ENCODE data around the gene THOC6. TPM values are rescaled to one million over a fixed set of nuclear protein-coding genes. Genes with fewer than 3 reads are reported as not detected.
A peak's percentile ranks its signal among the peaks of the same experiment; 100 is the strongest.

The THOC6 gene
- total and polyA plus RNA-seq, 9 of the 15 experiments (the other 6 are each of a cell fraction or from before 2014, with no cell fraction given) = 2.5 to 65.4 (median 42.3) TPM

DNA sequence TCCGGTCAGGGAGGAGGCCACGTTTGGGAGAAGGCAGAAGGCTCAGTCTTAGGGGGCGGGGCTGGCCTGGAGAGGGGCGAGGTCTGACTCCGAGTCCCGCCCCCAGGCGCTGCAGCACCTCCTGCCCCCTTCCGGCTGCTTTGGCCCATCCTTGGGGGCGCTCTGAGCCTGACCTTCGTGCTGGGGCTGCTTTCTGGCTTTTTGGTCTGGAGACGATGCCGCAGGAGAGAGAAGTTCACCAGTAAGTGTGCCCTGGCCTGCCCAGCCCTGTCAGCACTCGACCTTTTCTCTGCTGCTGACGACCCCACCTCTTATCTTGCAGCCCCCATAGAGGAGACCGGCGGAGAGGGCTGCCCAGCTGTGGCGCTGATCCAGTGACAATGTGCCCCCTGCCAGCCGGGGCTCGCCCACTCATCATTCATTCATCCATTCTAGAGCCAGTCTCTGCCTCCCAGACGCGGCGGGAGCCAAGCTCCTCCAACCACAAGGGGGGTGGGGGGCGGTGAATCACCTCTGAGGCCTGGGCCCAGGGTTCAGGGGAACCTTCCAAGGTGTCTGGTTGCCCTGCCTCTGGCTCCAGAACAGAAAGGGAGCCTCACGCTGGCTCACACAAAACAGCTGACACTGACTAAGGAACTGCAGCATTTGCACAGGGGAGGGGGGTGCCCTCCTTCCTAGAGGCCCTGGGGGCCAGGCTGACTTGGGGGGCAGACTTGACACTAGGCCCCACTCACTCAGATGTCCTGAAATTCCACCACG lies 2.2 kb upstream of the THOC6 start (continued):
- TF ChIP-seq, protein P1, sequence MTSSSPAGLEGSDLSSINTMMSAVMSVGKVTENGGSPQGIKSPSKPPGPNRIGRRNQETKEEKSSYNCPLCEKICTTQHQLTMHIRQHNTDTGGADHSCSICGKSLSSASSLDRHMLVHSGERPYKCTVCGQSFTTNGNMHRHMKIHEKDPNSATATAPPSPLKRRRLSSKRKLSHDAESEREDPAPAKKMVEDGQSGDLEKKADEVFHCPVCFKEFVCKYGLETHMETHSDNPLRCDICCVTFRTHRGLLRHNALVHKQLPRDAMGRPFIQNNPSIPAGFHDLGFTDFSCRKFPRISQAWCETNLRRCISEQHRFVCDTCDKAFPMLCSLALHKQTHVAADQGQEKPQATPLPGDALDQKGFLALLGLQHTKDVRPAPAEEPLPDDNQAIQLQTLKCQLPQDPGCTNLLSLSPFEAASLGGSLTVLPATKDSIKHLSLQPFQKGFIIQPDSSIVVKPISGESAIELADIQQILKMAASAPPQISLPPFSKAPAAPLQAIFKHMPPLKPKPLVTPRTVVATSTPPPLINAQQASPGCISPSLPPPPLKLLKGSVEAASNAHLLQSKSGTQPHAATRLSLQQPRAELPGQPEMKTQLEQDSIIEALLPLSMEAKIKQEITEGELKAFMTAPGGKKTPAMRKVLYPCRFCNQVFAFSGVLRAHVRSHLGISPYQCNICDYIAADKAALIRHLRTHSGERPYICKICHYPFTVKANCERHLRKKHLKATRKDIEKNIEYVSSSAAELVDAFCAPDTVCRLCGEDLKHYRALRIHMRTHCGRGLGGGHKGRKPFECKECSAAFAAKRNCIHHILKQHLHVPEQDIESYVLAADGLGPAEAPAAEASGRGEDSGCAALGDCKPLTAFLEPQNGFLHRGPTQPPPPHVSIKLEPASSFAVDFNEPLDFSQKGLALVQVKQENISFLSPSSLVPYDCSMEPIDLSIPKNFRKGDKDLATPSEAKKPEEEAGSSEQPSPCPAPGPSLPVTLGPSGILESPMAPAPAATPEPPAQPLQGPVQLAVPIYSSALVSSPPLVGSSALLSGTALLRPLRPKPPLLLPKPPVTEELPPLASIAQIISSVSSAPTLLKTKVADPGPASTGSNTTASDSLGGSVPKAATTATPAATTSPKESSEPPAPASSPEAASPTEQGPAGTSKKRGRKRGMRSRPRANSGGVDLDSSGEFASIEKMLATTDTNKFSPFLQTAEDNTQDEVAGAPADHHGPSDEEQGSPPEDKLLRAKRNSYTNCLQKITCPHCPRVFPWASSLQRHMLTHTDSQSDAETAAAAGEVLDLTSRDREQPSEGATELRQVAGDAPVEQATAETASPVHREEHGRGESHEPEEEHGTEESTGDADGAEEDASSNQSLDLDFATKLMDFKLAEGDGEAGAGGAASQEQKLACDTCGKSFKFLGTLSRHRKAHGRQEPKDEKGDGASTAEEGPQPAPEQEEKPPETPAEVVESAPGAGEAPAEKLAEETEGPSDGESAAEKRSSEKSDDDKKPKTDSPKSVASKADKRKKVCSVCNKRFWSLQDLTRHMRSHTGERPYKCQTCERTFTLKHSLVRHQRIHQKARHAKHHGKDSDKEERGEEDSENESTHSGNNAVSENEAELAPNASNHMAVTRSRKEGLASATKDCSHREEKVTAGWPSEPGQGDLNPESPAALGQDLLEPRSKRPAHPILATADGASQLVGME (CRISPR knock-in tag; IDR thresholded peaks at IDR 0.05) = no peak
- TF ChIP-seq SREBF2 (CRISPR knock-in tag; IDR thresholded peaks at IDR 0.05) (no peak), JUND (IDR thresholded peaks at IDR 0.05; ENCODE audit: borderline replicate concordance, low read depth, low read length) (peak; percentile 43; the same call in 1 of the 2 replicates), JUND (tag; IDR thresholded peaks at IDR 0.05; ENCODE audit: borderline replicate concordance, low read depth, low read length) (no peak), HDAC2 (IDR thresholded peaks at IDR 0.05) (0 out of 2 replicates have a peak, but pooled peaks have one; percentile 29), ZFX (CRISPR knock-in tag; IDR thresholded peaks at IDR 0.05) (peak; percentile 38), ZC3H11A (IDR thresholded peaks at IDR 0.05; ENCODE audit: low read depth, low read length) (no peak), MCM3 (IDR thresholded peaks at IDR 0.05) (no peak), ZNF24 (IDR thresholded peaks at IDR 0.05) (0 out of 2 replicates have a peak, but pooled peaks have one; percentile 11), PHB (CRISPR knock-in tag; IDR thresholded peaks at IDR 0.05) (no peak)
- TF ChIP-seq, protein P2, sequence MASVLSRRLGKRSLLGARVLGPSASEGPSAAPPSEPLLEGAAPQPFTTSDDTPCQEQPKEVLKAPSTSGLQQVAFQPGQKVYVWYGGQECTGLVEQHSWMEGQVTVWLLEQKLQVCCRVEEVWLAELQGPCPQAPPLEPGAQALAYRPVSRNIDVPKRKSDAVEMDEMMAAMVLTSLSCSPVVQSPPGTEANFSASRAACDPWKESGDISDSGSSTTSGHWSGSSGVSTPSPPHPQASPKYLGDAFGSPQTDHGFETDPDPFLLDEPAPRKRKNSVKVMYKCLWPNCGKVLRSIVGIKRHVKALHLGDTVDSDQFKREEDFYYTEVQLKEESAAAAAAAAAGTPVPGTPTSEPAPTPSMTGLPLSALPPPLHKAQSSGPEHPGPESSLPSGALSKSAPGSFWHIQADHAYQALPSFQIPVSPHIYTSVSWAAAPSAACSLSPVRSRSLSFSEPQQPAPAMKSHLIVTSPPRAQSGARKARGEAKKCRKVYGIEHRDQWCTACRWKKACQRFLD (CRISPR knock-in tag; IDR thresholded peaks at IDR 0.05) = no peak
- TF ChIP-seq, protein P3, sequence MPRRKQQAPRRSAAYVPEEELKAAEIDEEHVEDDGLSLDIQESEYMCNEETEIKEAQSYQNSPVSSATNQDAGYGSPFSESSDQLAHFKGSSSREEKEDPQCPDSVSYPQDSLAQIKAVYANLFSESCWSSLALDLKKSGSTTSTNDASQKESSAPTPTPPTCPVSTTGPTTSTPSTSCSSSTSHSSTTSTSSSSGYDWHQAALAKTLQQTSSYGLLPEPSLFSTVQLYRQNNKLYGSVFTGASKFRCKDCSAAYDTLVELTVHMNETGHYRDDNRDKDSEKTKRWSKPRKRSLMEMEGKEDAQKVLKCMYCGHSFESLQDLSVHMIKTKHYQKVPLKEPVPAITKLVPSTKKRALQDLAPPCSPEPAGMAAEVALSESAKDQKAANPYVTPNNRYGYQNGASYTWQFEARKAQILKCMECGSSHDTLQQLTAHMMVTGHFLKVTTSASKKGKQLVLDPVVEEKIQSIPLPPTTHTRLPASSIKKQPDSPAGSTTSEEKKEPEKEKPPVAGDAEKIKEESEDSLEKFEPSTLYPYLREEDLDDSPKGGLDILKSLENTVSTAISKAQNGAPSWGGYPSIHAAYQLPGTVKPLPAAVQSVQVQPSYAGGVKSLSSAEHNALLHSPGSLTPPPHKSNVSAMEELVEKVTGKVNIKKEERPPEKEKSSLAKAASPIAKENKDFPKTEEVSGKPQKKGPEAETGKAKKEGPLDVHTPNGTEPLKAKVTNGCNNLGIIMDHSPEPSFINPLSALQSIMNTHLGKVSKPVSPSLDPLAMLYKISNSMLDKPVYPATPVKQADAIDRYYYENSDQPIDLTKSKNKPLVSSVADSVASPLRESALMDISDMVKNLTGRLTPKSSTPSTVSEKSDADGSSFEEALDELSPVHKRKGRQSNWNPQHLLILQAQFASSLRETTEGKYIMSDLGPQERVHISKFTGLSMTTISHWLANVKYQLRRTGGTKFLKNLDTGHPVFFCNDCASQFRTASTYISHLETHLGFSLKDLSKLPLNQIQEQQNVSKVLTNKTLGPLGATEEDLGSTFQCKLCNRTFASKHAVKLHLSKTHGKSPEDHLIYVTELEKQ (CRISPR knock-in tag; IDR thresholded peaks at IDR 0.05) = no peak
- TF ChIP-seq, protein P4, sequence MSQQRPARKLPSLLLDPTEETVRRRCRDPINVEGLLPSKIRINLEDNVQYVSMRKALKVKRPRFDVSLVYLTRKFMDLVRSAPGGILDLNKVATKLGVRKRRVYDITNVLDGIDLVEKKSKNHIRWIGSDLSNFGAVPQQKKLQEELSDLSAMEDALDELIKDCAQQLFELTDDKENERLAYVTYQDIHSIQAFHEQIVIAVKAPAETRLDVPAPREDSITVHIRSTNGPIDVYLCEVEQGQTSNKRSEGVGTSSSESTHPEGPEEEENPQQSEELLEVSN (IDR thresholded peaks at IDR 0.05; ENCODE audit: borderline replicate concordance in 1 of 2, extremely low read depth in 1 of 2, insufficient read depth in 1 of 2, insufficient read length in 1 of 2, low read depth in 1 of 2, low read length in 1 of 2, poor library complexity in 1 of 2, severe bottlenecking in 1 of 2) = no peak
- TF ChIP-seq, protein P5, sequence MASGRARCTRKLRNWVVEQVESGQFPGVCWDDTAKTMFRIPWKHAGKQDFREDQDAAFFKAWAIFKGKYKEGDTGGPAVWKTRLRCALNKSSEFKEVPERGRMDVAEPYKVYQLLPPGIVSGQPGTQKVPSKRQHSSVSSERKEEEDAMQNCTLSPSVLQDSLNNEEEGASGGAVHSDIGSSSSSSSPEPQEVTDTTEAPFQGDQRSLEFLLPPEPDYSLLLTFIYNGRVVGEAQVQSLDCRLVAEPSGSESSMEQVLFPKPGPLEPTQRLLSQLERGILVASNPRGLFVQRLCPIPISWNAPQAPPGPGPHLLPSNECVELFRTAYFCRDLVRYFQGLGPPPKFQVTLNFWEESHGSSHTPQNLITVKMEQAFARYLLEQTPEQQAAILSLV (tag; IDR thresholded peaks at IDR 0.05) = no peak

Measured in K562 (cell line).